Measurements from ENCODE around the gene ZNF773.

DNA sequence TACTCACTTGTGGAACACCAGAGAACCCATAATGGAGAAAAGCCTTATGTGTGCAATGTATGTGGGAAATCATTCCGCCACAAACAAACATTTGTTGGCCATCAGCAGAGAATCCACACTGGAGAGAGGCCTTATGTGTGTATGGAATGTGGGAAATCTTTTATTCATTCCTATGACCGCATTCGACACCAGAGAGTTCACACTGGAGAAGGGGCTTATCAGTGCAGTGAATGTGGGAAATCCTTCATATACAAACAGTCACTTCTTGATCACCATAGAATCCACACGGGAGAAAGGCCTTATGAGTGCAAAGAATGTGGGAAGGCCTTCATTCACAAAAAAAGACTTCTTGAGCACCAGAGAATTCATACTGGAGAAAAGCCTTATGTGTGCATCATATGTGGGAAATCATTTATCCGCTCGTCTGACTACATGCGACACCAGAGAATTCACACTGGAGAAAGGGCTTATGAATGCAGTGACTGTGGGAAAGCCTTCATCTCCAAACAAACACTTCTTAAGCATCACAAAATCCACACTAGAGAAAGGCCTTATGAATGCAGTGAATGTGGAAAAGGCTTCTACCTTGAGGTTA, 38.3 kb downstream of the ZNF773 start:
- TF ChIP-seq YY1 (IDR thresholded peaks at IDR 0.05; ENCODE audit: low read depth) (no peak), CREB1 (IDR thresholded peaks at IDR 0.05; ENCODE audit: low read depth) (no peak), TAF1 (IDR thresholded peaks at IDR 0.05; ENCODE audit: low read depth) (no peak), ZBTB7A (IDR thresholded peaks at IDR 0.05; ENCODE audit: low read depth) (no peak), EP300 (IDR thresholded peaks at IDR 0.05; ENCODE audit: borderline replicate concordance) (no peak), TCF12 (IDR thresholded peaks at IDR 0.05; ENCODE audit: low read depth) (no peak), RAD21 (IDR thresholded peaks at IDR 0.05; ENCODE audit: low read depth) (no peak), NFIC (IDR thresholded peaks at IDR 0.05) (no peak), TEAD4 (IDR thresholded peaks at IDR 0.05) (no peak), FOXM1 (IDR thresholded peaks at IDR 0.05; ENCODE audit: borderline replicate concordance, low read depth) (no peak)
- TF ChIP-seq, protein P1, sequence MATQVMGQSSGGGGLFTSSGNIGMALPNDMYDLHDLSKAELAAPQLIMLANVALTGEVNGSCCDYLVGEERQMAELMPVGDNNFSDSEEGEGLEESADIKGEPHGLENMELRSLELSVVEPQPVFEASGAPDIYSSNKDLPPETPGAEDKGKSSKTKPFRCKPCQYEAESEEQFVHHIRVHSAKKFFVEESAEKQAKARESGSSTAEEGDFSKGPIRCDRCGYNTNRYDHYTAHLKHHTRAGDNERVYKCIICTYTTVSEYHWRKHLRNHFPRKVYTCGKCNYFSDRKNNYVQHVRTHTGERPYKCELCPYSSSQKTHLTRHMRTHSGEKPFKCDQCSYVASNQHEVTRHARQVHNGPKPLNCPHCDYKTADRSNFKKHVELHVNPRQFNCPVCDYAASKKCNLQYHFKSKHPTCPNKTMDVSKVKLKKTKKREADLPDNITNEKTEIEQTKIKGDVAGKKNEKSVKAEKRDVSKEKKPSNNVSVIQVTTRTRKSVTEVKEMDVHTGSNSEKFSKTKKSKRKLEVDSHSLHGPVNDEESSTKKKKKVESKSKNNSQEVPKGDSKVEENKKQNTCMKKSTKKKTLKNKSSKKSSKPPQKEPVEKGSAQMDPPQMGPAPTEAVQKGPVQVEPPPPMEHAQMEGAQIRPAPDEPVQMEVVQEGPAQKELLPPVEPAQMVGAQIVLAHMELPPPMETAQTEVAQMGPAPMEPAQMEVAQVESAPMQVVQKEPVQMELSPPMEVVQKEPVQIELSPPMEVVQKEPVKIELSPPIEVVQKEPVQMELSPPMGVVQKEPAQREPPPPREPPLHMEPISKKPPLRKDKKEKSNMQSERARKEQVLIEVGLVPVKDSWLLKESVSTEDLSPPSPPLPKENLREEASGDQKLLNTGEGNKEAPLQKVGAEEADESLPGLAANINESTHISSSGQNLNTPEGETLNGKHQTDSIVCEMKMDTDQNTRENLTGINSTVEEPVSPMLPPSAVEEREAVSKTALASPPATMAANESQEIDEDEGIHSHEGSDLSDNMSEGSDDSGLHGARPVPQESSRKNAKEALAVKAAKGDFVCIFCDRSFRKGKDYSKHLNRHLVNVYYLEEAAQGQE (IDR thresholded peaks at IDR 0.05; ENCODE audit: low read depth), result no peak
